Aortic smooth muscle cell (primary cell): Measurements from ENCODE around the gene ZNF892. TPM values are rescaled to one million over a fixed set of nuclear protein-coding genes. Genes with fewer than 3 reads are reported as not detected.

Experiments
- total RNA-seq: library from RNA; depleted of rRNA; stranded (reverse); fragments of >200 nt; gene quantifications from 2 replicates; pipeline ENCODE4 v1.2.3, GENCODE V29; 2014

The ZNF892 gene
- total RNA-seq, result 2.2 and 3.0 TPM in 2 replicates

DNA sequence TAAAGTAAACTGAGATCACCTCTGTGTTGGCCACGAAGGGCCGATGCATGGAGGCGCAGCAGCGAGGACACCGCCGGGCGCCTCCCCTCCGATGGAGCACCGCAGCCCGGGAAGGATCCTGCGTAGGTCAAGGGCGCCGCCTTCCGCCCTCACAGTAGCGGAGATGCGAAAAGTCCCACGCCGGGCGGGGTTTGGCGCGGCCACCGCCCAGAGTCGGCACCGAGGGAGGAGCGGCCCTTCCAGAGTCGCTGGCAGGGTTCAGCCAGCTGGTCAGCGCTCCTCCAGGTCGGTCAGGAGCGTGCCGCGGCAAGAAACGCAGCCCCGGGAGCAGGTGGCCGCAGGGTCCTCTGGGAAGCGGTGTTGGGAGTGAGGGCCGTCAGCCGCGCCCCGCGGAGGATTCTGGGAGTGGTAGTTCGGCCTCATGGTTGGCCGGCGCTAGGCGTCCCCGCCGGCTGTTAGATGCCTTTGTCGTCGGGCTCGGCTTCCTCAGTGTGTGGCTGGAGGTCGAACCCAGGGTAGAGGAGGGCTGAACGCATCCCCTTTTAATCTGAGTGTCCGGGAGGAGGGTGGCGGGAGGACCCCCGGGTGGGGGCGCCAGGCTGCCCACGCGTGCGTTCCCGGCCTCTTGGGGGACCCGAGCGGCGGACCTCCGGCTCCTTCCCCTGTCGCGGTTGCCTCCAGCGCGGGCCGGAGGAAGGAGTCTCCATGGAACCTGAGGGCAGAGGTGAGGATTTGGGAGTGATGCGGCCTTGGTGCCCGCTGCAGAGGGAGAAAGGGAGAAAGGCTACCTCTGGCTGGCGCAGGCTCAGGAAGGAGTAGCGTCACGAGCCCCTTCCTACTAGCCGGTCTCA lies at the start of gene ZNF892:
ZNF892 (plus strand) TSS at position 411 of the 851 bp plus-strand sequence; CDS start at position 706, 295 bp downstream.

DNA sequence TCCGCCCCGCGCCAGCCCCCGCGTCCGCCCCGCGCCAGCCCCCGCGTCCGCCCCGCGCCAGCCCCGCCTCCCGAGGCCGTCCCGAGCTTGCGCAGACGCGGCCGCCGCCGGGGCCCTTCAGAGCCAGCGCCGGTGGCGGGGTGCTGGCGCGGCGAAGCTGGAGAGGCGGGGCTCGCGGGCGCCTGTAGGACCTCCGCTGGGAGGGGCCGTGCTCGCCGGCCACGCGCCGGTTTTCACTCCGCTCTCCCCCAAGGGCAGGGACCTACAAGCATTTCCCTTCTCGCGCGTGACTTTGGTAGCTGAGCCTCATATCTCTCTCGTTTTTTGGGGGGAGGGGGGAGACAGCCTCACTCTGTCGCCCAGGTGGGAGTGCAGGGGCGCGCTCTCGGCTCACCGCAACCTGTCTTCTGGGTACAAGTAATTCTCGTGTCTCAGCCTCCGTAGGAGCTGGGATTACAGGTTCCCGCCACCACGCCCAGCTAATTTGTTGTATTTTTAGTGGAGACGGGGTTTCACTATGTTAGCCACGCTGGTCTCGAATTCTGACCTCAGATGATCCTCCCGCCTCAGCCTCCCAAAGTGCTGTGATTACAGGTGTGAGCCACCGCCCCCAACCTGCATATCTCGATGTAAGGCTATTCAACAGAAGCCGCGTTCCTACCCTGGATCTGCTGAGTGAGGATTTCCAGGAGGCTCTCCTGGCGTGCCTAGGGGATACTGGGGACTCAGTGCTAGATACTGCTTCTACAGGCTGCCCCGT lies 47.5 kb upstream of the ZNF892 start, which contains the start of gene ZNF514:
ZNF514 (minus strand) TSS at position 159 of the 760 bp plus-strand sequence. CDS start 6,595 bp downstream, outside the sequence.

DNA sequence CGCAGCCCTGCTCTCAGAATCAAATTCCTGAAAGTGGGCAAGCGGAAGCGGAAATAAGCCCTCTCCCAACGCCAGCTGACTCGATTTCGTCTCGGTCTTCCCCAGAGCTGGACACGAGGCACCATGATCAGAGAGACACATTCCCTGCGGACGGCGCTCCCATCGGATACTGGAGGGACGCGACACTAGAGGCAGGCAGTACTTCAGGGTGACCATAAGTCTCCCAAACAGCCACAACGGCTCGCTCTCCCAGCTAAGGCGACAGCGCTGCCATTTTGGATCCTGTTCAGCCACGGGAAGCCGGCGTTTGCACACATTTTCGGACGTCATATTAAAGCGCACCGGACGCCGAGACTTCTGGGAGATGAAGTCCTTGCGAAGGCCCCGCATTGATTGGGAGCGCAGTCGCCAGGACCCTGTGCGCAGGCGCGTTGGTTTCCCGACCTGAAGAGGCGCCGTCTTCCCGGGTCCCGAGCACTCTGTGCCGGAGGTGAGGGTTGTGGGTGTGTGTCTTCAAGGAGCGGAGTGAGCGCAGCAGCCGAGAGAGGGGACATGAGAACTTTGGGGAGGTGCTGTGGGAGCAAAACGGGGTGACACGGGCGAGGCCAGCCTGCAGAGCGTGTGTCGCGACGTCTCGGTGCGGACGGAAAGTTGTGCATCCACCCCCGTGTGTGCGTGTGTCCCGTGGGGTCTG lies 41.8 kb upstream of the ZNF892 start, which contains the start of gene ZNF2:
ZNF2 (plus strand) TSS at position 439 of the 694 bp plus-strand sequence. CDS start 10,418 bp downstream, outside the sequence.

Other genes starting within 250 kb of the ZNF892 start
- not detected in 2 replicates for gene MAL, start 181.8 kb upstream of the ZNF892 start, total RNA-seq
- gene MRPS5, start 85.7 kb upstream of the ZNF892 start, total RNA-seq, result 39.3 and 47.0 TPM in 2 replicates
- gene ZNF514, start 47.7 kb upstream of the ZNF892 start, total RNA-seq, result 10.4 and 11.4 TPM in 2 replicates
- gene ZNF2, start 41.7 kb upstream of the ZNF892 start, total RNA-seq, result 5.8 and 7.5 TPM in 2 replicates
- 0.19 and 0.26 TPM in 2 replicates for gene PROM2, start 66.9 kb downstream of the ZNF892 start, total RNA-seq
- gene KCNIP3, start 89.8 kb downstream of the ZNF892 start, total RNA-seq, result 0.13 and 0.31 TPM in 2 replicates
- gene FAHD2A, start 195.2 kb downstream of the ZNF892 start, total RNA-seq, result 19.3 and 27.0 TPM in 2 replicates